ENCODE measurements around the gene SRPK2.
A peak's percentile ranks its signal among the peaks of the same experiment; 100 is the strongest.

SRPK2 gene

DNA sequence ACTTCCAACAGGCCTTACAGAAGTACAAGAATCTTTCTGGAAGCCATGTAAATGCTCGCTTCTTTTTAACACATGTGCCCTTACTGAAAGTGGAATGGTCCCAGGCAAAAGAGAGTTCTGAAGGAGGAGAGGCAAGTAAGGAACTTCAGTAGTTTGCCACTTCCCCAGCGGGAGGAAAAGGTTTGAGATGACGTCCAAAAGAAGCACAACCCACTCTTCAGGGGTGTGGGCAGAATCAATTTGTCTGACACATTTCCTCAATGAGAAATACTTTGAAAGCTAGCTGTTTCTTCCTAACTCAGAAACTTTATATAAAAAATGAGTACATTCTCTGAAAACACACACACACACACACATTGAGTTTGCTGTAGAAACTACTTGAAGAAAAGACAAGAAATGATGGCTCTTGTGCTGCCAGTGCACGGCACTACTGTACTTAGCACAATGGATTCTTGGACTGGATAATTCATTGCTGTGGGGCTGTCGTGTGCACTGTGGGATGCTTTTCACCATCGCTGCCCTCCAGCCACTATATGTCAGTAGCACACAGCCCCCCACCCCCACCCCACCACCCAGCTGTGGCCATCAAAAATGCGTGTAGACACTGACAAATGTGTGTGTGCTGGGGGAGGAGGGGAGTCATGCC, 183.0 kb downstream of the SRPK2 start:
- DNase-seq (ENCODE audit: extremely low read depth, low read depth): no peak
- TF ChIP-seq, protein P1, sequence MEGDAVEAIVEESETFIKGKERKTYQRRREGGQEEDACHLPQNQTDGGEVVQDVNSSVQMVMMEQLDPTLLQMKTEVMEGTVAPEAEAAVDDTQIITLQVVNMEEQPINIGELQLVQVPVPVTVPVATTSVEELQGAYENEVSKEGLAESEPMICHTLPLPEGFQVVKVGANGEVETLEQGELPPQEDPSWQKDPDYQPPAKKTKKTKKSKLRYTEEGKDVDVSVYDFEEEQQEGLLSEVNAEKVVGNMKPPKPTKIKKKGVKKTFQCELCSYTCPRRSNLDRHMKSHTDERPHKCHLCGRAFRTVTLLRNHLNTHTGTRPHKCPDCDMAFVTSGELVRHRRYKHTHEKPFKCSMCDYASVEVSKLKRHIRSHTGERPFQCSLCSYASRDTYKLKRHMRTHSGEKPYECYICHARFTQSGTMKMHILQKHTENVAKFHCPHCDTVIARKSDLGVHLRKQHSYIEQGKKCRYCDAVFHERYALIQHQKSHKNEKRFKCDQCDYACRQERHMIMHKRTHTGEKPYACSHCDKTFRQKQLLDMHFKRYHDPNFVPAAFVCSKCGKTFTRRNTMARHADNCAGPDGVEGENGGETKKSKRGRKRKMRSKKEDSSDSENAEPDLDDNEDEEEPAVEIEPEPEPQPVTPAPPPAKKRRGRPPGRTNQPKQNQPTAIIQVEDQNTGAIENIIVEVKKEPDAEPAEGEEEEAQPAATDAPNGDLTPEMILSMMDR (IDR thresholded peaks at IDR 0.05; ENCODE audit: low read depth, low read length): no peak

DNA sequence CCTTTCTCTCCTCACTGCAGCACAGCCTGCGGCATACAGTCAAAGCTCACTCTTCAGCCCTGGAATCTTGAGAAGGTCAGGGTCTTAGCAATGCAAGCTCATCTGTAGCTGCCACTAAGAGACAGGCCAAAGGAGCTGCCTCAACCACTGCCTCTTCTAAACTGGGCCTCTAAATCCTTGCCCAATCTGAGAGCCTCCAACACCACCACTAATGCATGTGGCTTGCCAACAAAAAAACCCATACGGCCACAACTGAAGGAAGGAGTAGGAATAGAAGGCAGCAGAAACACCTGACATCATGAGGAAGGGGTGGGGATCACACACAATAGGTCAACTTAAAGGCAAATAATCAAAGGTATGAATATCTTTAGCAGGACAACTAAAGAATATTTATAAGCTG, 183.8 kb downstream of the SRPK2 start:
- TF ChIP-seq, protein P1 (IDR thresholded peaks at IDR 0.05; ENCODE audit: low read depth, low read length): no peak
- DNase-seq (ENCODE audit: extremely low read depth, low read depth): no peak

- DNase-seq (ENCODE audit: extremely low read depth, low read depth): no peak
- TF ChIP-seq, protein P1 (IDR thresholded peaks at IDR 0.05; ENCODE audit: low read depth, low read length): no peak
Observed at GRCh38 chr7:105204520-105204919, 184.2 kb downstream of the SRPK2 start.

DNA sequence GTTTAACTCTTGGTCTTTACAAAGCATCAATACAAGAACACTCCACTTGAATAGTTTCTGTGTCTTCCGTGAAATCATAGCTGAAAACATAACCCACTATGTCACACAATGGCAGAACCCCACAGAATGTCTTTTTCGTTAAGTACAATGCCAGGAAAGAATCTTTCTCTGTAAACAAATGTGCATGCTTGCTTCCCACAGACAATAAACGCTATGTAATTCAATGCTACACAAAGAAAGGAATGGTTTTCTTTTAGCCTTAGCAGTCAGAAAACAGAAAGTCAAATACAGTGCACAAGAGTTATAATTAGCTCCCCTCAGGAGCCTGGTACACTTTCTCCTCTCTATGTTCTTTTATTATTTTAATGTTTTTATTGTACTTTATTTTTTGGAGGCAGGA, 186.1 kb downstream of the SRPK2 start:
- DNase-seq (ENCODE audit: extremely low read depth, low read depth): no peak
- TF ChIP-seq, protein P1 (IDR thresholded peaks at IDR 0.05; ENCODE audit: low read depth, low read length): no peak

DNA sequence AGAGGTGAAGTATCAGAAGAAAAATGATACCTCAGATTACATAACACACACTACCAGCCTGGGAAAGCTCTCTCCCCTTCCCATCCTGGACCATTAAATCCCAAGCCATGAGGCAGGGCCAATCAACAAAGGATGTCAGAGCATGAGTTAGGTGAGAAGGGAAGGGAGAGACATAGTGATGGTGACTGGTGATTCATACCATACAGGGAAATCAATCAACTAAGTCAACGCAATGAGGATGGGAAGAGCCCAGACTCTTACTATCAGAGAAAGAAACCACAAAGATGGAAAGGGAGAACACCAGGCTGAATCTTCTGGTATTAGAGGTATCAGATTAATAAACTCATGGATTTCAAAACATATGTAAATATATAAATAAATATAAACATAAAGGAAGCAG, 189.3 kb downstream of the SRPK2 start:
- DNase-seq (ENCODE audit: extremely low read depth, low read depth): no peak
- TF ChIP-seq, protein P1 (IDR thresholded peaks at IDR 0.05; ENCODE audit: low read depth, low read length): no peak

DNA sequence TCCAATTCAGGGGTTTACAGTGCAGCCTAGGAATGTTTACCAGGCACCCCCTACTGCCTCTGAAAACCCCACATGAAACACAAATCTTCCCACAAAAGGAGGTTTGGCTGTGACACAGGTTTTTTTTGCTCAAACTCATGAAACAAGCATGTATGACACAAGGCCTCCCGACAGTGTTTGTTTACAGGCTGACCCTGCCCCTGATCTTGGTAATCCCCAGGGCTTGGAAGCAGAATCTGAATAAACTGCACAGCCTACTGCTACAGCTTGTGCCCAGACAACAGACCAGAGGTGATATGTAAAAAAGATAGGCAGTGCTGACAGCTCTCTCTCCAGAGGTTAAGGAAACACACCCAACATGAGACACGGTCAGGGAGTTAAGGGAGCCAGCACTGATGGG, 190.5 kb downstream of the SRPK2 start:
- TF ChIP-seq, protein P1 (IDR thresholded peaks at IDR 0.05; ENCODE audit: low read depth, low read length): no peak
- DNase-seq (ENCODE audit: extremely low read depth, low read depth): peak; percentile 47

GRCh38 chr7:105196473-105196872, 192.2 kb downstream of the SRPK2 start:
- no peak for DNase-seq (ENCODE audit: extremely low read depth, low read depth)
- TF ChIP-seq, protein P1 (IDR thresholded peaks at IDR 0.05; ENCODE audit: low read depth, low read length): no peak

All from AG09319 (cell line).